Endothelial cell of umbilical vein (primary cell): ENCODE results near the gene TNS1. TPM values are rescaled to one million over a fixed set of nuclear protein-coding genes. Genes with fewer than 3 reads are reported as not detected.

ENCODE experiments used
- BruUV-seq: library from RNA; stranded (reverse); fragments of 400-500 nt; replicated peaks from 2 replicates; lab custom pipeline; 2021; lab: Mats Ljungman, UMichigan
- CTCF ChIA-PET: fragments of 300-600, 350-600 bp; sonication (Branson Sonifier 250); formaldehyde crosslinking; loops from one replicate; lab custom pipeline; 2021; ENCODE audit warnings: antibody characterized with exemption, inconsistent platforms; lab: Charles Lee
- POLR2A ChIA-PET: fragments of 300-600, 350-600 bp; sonication (Branson Sonifier 250); formaldehyde crosslinking; loops from one replicate; lab custom pipeline; 2021; ENCODE audit warnings: antibody characterized with exemption, inconsistent platforms; lab: Charles Lee
- DNase-seq: peaks from one replicate; pipeline ENCODE4 v3.0.0-alpha.2; 2011; ENCODE audit warnings: low read depth, low spot score
- FAIRE-seq: peaks from 2 replicates; lab custom pipeline; 2011; peaks lifted over from hg19 to GRCh38; lab: Jason Lieb, UNC
- H2AFZ ChIP-seq: 2 replicates; pipeline ENCODE4 v1.6.0; 2012; ENCODE audit warnings: low read depth, low read length, control low read depth, inconsistent platforms
- H3K27ac ChIP-seq: 2 replicates; pipeline ENCODE4 v1.5.1; 2011; ENCODE audit warnings: low read depth, mild to moderate bottlenecking, control low read depth, low read length, moderate library complexity; ENCODE audit not compliant: insufficient read depth
- H3K27me3 ChIP-seq, 2 experiments: 2 replicates each; pipeline versions ENCODE4 v1.6.0 to v1.6.1; 2011; ENCODE audit warnings: low read length in 2 of 2, mixed read lengths in 1 of 2; ENCODE audit not compliant: control insufficient read depth in 2 of 2, insufficient read depth in 2 of 2
- H3K36me3 ChIP-seq, 2 experiments: 2 replicates in 1 of 2; 3 replicates in 1 of 2; pipeline ENCODE4 v1.5.1; 2011; ENCODE audit warnings: low read length in 2 of 2, mild to moderate bottlenecking in 1 of 2, moderate library complexity in 1 of 2; ENCODE audit not compliant: control insufficient read depth in 2 of 2, insufficient read depth in 2 of 2; ENCODE audit errors: extremely low read depth in 1 of 2
- H3K4me1 ChIP-seq: 3 replicates; pipeline ENCODE4 v1.5.1; 2011; ENCODE audit warnings: mild to moderate bottlenecking, low read length; ENCODE audit not compliant: control insufficient read depth, insufficient read depth; ENCODE audit errors: extremely low read depth
- H3K4me2 ChIP-seq: 2 replicates; pipeline ENCODE4 v1.6.1; 2011; ENCODE audit warnings: low read length, control low read depth, mixed read lengths; ENCODE audit not compliant: insufficient read depth
- H3K4me3 ChIP-seq, 3 experiments: fragments of 200-600 bp in 1 of 3; sonication (generic), shearing (Covaris generic) in 1 of 3; replicated peaks in 1 of 3; 2 replicates each; pipeline ENCODE4 v1.5.1; 2011 to 2016; ENCODE audit warnings: control low read depth in 3 of 3, low read length in 3 of 3, mild to moderate bottlenecking in 2 of 3, inconsistent platforms in 1 of 3, low read depth in 1 of 3, moderate library complexity in 1 of 3; ENCODE audit not compliant: insufficient read depth in 1 of 3
- H3K79me2 ChIP-seq: 2 replicates; pipeline ENCODE4 v1.6.0; 2012; ENCODE audit warnings: low read length, inconsistent platforms; ENCODE audit not compliant: control insufficient read depth, insufficient read depth
- H3K9ac ChIP-seq: replicated peaks from 2 replicates; pipeline ENCODE3; 2011; ENCODE audit warnings: low read length, control low read depth; ENCODE audit not compliant: insufficient read depth; ENCODE audit errors: extremely low read depth
- H3K9me1 ChIP-seq: replicated peaks from 3 replicates; pipeline ENCODE4 v1.6.0; 2011; ENCODE audit warnings: mild to moderate bottlenecking, low read length; ENCODE audit not compliant: control insufficient read depth, insufficient read depth; ENCODE audit errors: extremely low read depth
- H3K9me3 ChIP-seq: replicated peaks from 2 replicates; pipeline ENCODE4 v1.5.1; 2012; ENCODE audit warnings: low read length, inconsistent platforms; ENCODE audit not compliant: control insufficient read depth, insufficient read depth
- H4K20me1 ChIP-seq: replicated peaks from 2 replicates; pipeline ENCODE3; 2011; ENCODE audit warnings: mild to moderate bottlenecking, low read length; ENCODE audit not compliant: control insufficient read depth, insufficient read depth; ENCODE audit errors: extremely low read depth
- EZH2 ChIP-seq: IDR thresholded peaks from 2 replicates; pipeline ENCODE4 v1.6.1; 2012; ENCODE audit warnings: borderline replicate concordance, low read depth, mild to moderate bottlenecking, moderate library complexity, low read length, inconsistent platforms; ENCODE audit not compliant: severe bottlenecking
- FOS ChIP-seq: IDR thresholded peaks from 2 replicates; pipeline ENCODE4 v1.6.1; 2011; ENCODE audit warnings: mild to moderate bottlenecking, low read length, moderate library complexity, borderline replicate concordance; ENCODE audit not compliant: insufficient read depth
- GATA2 ChIP-seq: IDR thresholded peaks from 2 replicates; pipeline ENCODE4 v1.7.0; 2011; ENCODE audit warnings: low read depth, mild to moderate bottlenecking, moderate library complexity, mixed read lengths, low read length; ENCODE audit not compliant: insufficient read length, insufficient read depth
- JUN ChIP-seq: IDR thresholded peaks from 2 replicates; pipeline ENCODE4 v1.6.1; 2011; ENCODE audit warnings: borderline replicate concordance, low read depth; ENCODE audit not compliant: insufficient read length, insufficient read depth
- MYC ChIP-seq: IDR thresholded peaks from one replicate; pipeline ENCODE4 v1.6.1; 2011; ENCODE audit warnings: mild to moderate bottlenecking, low read depth, low read length
- POLR2A ChIP-seq: IDR thresholded peaks from 2 replicates; pipeline ENCODE4 v1.6.1; 2012; ENCODE audit warnings: low read depth, mild to moderate bottlenecking, control low read depth, low read length
- POLR2AphosphoS5 ChIP-seq: IDR thresholded peaks from 2 replicates; pipeline ENCODE4 v1.6.1; 2012; ENCODE audit warnings: low read depth, mild to moderate bottlenecking, control low read depth, low read length, moderate library complexity; ENCODE audit not compliant: insufficient read depth
- dilution Hi-C: fragments of 300-500 bp; cut with MboI; formaldehyde crosslinking; loops from one replicate; pipeline ENCODE4 v1.15.0; 2019; ENCODE audit warnings: low sequenced_read_pairs; ENCODE audit not compliant: extremely low pct_ligation_motif_present
- intact Hi-C: fragments of 100-400 bp; cut with micrococcal nuclease; formaldehyde crosslinking; loops from one replicate; pipeline ENCODE4 v1.10.0; 2022
- polyA plus RNA-seq, 4 experiments: library from polyadenylated mRNA; depleted of rRNA in 3 of 4; stranded (reverse) in 3 of 4; unstranded in 1 of 4; fragments of >200 nt; gene quantifications; 2 replicates each; pipeline versions ENCODE4 v1.2.1 to v1.2.3, GENCODE V29; 2011 to 2012; ENCODE audit warnings: missing spikeins in 1 of 4
- total RNA-seq: library from RNA; stranded (reverse); gene quantifications from 2 replicates; pipeline ENCODE4 v1.2.3, GENCODE V29; 2021
- TF ChIP-seq, protein P1 (sequence below), 2 donors: IDR thresholded peaks; 1 replicate in 1 of 2; 2 replicates in 1 of 2; pipeline ENCODE4 v1.5.1; 2011; ENCODE audit warnings: low read length in 2 of 2, mild to moderate bottlenecking in 2 of 2, moderate library complexity in 2 of 2, control low read depth in 1 of 2, inconsistent platforms in 1 of 2, low read depth in 1 of 2; ENCODE audit not compliant: insufficient read depth in 1 of 2; ENCODE audit errors: extremely low read depth in 1 of 2
- TF ChIP-seq, protein P2 (sequence below): IDR thresholded peaks from 2 replicates; pipeline ENCODE4 v1.6.1; 2011; ENCODE audit not compliant: insufficient read depth, insufficient read length

Gene TNS1
- total and polyA plus RNA-seq, 2 donors (not counting 3 experiments of a cell fraction or from before 2014, with no cell fraction given), result 11.0 to 52.1 TPM

DNA sequence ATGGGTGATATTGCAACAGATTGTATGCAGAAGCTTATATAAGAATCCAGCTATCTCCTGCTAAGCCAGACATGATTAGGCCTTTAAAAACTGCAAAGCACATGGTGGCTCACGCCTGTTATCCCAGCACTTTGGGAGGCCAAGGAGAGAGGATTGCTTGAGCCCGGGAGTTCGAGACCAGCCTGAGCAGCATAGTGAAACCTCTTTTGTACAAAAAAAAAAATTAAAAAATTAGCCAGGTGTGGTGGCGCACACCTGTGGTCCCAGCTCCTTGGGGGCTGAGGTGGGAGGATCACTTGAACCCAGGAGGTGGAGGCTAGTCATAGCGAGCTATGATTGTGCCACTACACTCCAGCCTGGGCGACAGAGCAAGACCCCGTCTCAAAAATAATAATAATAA is 204.6 kb downstream of the TNS1 start:
- Histone ChIP-seq H3K4me2 (no peak overlapping the region), H3K36me3 (no peaks in the 10 kb centered on the region), H3K27me3 (no peaks in the 10 kb centered on the region), H3K9me3 (no peaks in the 10 kb centered on the region), H2AFZ (no peak overlapping the region), H3K4me1 (no peaks in the 10 kb centered on the region), H3K9me1 (no peaks in the 10 kb centered on the region), H3K79me2 (no peaks in the 10 kb centered on the region), H3K4me3 (no peak overlapping the region), H3K27ac (no peak overlapping the region), H3K9ac (no peak overlapping the region), H4K20me1 (no peaks in the 10 kb centered on the region)
- no peak for DNase-seq
- no peak for FAIRE-seq
- ChIA-PET POLR2A (no interaction called here), CTCF (interaction anchor here (1.0 to 4.7 kb wide), 8 partner anchors 9 to 276 kb away, joined by 3 to 30 read pairs (median 4); partner anchors contain the start of gene RUFY4)
- TF ChIP-seq, protein P1, sequence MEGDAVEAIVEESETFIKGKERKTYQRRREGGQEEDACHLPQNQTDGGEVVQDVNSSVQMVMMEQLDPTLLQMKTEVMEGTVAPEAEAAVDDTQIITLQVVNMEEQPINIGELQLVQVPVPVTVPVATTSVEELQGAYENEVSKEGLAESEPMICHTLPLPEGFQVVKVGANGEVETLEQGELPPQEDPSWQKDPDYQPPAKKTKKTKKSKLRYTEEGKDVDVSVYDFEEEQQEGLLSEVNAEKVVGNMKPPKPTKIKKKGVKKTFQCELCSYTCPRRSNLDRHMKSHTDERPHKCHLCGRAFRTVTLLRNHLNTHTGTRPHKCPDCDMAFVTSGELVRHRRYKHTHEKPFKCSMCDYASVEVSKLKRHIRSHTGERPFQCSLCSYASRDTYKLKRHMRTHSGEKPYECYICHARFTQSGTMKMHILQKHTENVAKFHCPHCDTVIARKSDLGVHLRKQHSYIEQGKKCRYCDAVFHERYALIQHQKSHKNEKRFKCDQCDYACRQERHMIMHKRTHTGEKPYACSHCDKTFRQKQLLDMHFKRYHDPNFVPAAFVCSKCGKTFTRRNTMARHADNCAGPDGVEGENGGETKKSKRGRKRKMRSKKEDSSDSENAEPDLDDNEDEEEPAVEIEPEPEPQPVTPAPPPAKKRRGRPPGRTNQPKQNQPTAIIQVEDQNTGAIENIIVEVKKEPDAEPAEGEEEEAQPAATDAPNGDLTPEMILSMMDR (IDR thresholded peaks at IDR 0.05; ENCODE audit: extremely low read depth in 1 of 2, insufficient read depth in 1 of 2, low read depth in 1 of 2, low read length in 2 of 2), result no peak
- TF ChIP-seq JUN, result no peak
- no peak for TF ChIP-seq POLR2A
- TF ChIP-seq MYC, result no peak
- no peak for TF ChIP-seq GATA2
- no peak for TF ChIP-seq EZH2
- TF ChIP-seq FOS, result no peak
- TF ChIP-seq POLR2AphosphoS5, result no peak
- TF ChIP-seq, protein P2, sequence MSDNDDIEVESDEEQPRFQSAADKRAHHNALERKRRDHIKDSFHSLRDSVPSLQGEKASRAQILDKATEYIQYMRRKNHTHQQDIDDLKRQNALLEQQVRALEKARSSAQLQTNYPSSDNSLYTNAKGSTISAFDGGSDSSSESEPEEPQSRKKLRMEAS, result no peak
- no TSS peak for BruUV-seq
- intact Hi-C loops, result no loop called here
- dilution Hi-C loops, result no loop called here
